DMS 273 treated with DMSO at 0.1 percent for 48 hours (cell line): ENCODE data around the gene ASPDH.

Experiments used
- DNase-seq: peaks from one replicate; lab custom pipeline; 2025; lab: John Stamatoyannopoulos, UW

ASPDH gene

GRCh38 chr19:50514346-50515167 lies 844 bp upstream of the ASPDH start:
- no peak for DNase-seq

GRCh38 chr19:50512999-50513745 lies 541 bp downstream of the ASPDH start:
- DNase-seq, result no peak

- no peak for DNase-seq
Observed at GRCh38 chr19:50512112-50512998, 1.4 kb downstream of the ASPDH start.

GRCh38 chr19:50511069-50511822 lies 2.5 kb downstream of the ASPDH start, which contains the start of gene JOSD2:
JOSD2 (minus strand) TSS chr19:50511191; CDS start chr19:50510431, 760 bp downstream.
- DNase-seq, result peak; percentile 97

- no peak for DNase-seq
Observed at GRCh38 chr19:50510700-50511068, 3.0 kb downstream of the ASPDH start.

- DNase-seq, result no peak
Observed at GRCh38 chr19:50510121-50510670, 3.5 kb downstream of the ASPDH start.

GRCh38 chr19:50509366-50509765 lies 4.3 kb downstream of the ASPDH start:
- DNase-seq, result no peak

- no peak for DNase-seq
Observed at GRCh38 chr19:50508843-50509190, 4.9 kb downstream of the ASPDH start.

GRCh38 chr19:50507376-50507775 lies 6.3 kb downstream of the ASPDH start:
- DNase-seq, result no peak

- no peak for DNase-seq
Observed at GRCh38 chr19:50506700-50507099, 7.0 kb downstream of the ASPDH start.

- DNase-seq, result no peak
Observed at GRCh38 chr19:50505856-50506611, 7.7 kb downstream of the ASPDH start.

GRCh38 chr19:50501568-50502475 lies 11.9 kb downstream of the ASPDH start:
- DNase-seq, result no peak

- no peak for DNase-seq
Observed at GRCh38 chr19:50501186-50501567, 12.5 kb downstream of the ASPDH start.

- no peak for DNase-seq
Observed at GRCh38 chr19:50500753-50501151, 13.0 kb downstream of the ASPDH start.

GRCh38 chr19:50500060-50500752 lies 13.5 kb downstream of the ASPDH start:
- DNase-seq, result no peak

- DNase-seq, result no peak
Observed at GRCh38 chr19:50498219-50499056, 15.3 kb downstream of the ASPDH start.

GRCh38 chr19:50497022-50497405 lies 16.7 kb downstream of the ASPDH start:
- DNase-seq, result no peak
